HepG2 (cell line): ENCODE results near the gene THEMIS. TPM values are rescaled to one million over a fixed set of nuclear protein-coding genes. Genes with fewer than 3 reads are reported as not detected.

Experiments used
- ATAC-seq: fragments of 200-7000 bp; cut with Tn5 transposase; 3 replicates; pipeline ENCODE4 v1.9.1; 2020; ENCODE audit warnings: mild to moderate bottlenecking, moderate library complexity
- BruUV-seq: library from RNA; stranded (reverse); fragments of 400-500 nt; replicated peaks from 2 replicates; lab custom pipeline; 2021; lab: Mats Ljungman, UMichigan
- CTCF ChIA-PET: fragments of 300-600 bp; formaldehyde crosslinking; extraction: SDS; loops from one replicate; lab custom pipeline; 2021; ENCODE audit warnings: low total read pairs, inconsistent platforms, low intra/inter-chr PET ratio; lab: Yijun Ruan, JAX
- POLR2A ChIA-PET: fragments of 350-600 bp; sonication (Branson Sonifier 250); formaldehyde crosslinking; loops from one replicate; lab custom pipeline; 2020; ENCODE audit warnings: antibody characterized with exemption, inconsistent platforms; lab: Yijun Ruan, JAX
- DNase-seq: peaks from one replicate; pipeline ENCODE4 v3.0.0-alpha.2; 2015; ENCODE audit warnings: low spot score
- FAIRE-seq: peaks from 3 replicates; lab custom pipeline; 2011; peaks lifted over from hg19 to GRCh38; lab: Jason Lieb, UNC
- H2AFZ ChIP-seq: one replicate; pipeline ENCODE4 v1.6.1; 2011; ENCODE audit warnings: low read length, inconsistent platforms
- H3K27ac ChIP-seq: fragments of 300-600 bp; 3 replicates; pipeline ENCODE4 v1.8.0; 2011; ENCODE audit warnings: mixed run types, mild to moderate bottlenecking, mixed read lengths, low read length, inconsistent platforms; ENCODE audit not compliant: insufficient read depth; ENCODE audit errors: extremely low read length
- H3K27me3 ChIP-seq, 2 experiments: fragments of 200-600 bp in 1 of 2; 2 replicates in 1 of 2; 3 replicates in 1 of 2; pipeline versions ENCODE4 v1.6.0 to v1.8.0; 2011; ENCODE audit warnings: low read length in 2 of 2, mild to moderate bottlenecking in 2 of 2, moderate library complexity in 2 of 2, inconsistent platforms in 1 of 2; ENCODE audit not compliant: insufficient read depth in 2 of 2, control insufficient read depth in 1 of 2
- H3K36me3 ChIP-seq, 2 experiments: fragments of 200-600 bp in 1 of 2; replicated peaks in 1 of 2; 2 replicates in 1 of 2; 3 replicates in 1 of 2; pipeline versions ENCODE4 v1.5.1 to v1.8.0; 2011; ENCODE audit warnings: low read length in 2 of 2, inconsistent platforms in 1 of 2; ENCODE audit not compliant: insufficient read depth in 2 of 2, control insufficient read depth in 1 of 2
- H3K4me1 ChIP-seq: 2 replicates; pipeline ENCODE4 v1.5.1; 2012; ENCODE audit warnings: low read length, inconsistent platforms; ENCODE audit not compliant: insufficient read depth
- H3K4me2 ChIP-seq: 2 replicates; pipeline ENCODE4 v1.6.0; 2011; ENCODE audit warnings: low read depth, low read length, inconsistent platforms
- H3K4me3 ChIP-seq, 3 experiments: fragments of 200-600 bp in 1 of 3; sonication (generic), shearing (Covaris generic) in 1 of 3; replicated peaks in 1 of 3; 2 replicates each; pipeline ENCODE4 v1.5.1; 2011 to 2016; ENCODE audit warnings: low read length in 3 of 3, inconsistent platforms in 2 of 3, low read depth in 2 of 3, mild to moderate bottlenecking in 2 of 3, control low read depth in 1 of 3, mixed read lengths in 1 of 3; ENCODE audit not compliant: insufficient read depth in 1 of 3
- H3K79me2 ChIP-seq: one replicate; pipeline ENCODE4 v1.6.1; 2011; ENCODE audit warnings: low read length, inconsistent platforms; ENCODE audit not compliant: insufficient read depth
- H3K9ac ChIP-seq: 2 replicates; pipeline ENCODE4 v1.6.0; 2011; ENCODE audit warnings: mild to moderate bottlenecking, low read depth, low read length, inconsistent platforms; ENCODE audit not compliant: insufficient read depth
- H3K9me3 ChIP-seq: 2 replicates; pipeline ENCODE4 v1.5.1; 2012; ENCODE audit warnings: mild to moderate bottlenecking, low read length
- H4K20me1 ChIP-seq: 2 replicates; pipeline ENCODE4 v1.6.0; 2011; ENCODE audit warnings: inconsistent platforms, mild to moderate bottlenecking, low read length, moderate library complexity; ENCODE audit not compliant: insufficient read depth
- EZH2 ChIP-seq: conservative IDR thresholded peaks from 2 replicates; pipeline ENCODE4 v1.6.1; 2012; ENCODE audit warnings: mild to moderate bottlenecking, low read depth, low read length, moderate library complexity
- MBD4 ChIP-seq: IDR thresholded peaks from 2 replicates; pipeline ENCODE4 v1.6.1; 2012; ENCODE audit warnings: low read length, inconsistent platforms, borderline replicate concordance
- YEATS2 ChIP-seq: sonication (generic); formaldehyde crosslinking; IDR thresholded peaks from 2 replicates; pipeline ENCODE4 v1.4.0; 2020; ENCODE audit warnings: missing genetic modification reagents, borderline replicate concordance
- ZBTB7A ChIP-seq: sonication (generic); formaldehyde crosslinking; IDR thresholded peaks from 2 replicates; pipeline ENCODE4 v1.8.0; 2022; ENCODE audit warnings: mild to moderate bottlenecking, missing genetic modification reagents
- ZNF101 ChIP-seq: sonication (generic); formaldehyde crosslinking; IDR thresholded peaks from 2 replicates; pipeline ENCODE4 v1.4.0; 2020; ENCODE audit warnings: mild to moderate bottlenecking, low read depth, missing genetic modification reagents, borderline replicate concordance
- ZNF224 ChIP-seq: sonication (generic); formaldehyde crosslinking; IDR thresholded peaks from 2 replicates; pipeline ENCODE4 v1.5.0; 2020; ENCODE audit warnings: mild to moderate bottlenecking, missing genetic modification reagents
- ZNF510 ChIP-seq: sonication (generic); formaldehyde crosslinking; IDR thresholded peaks from 2 replicates; pipeline ENCODE4 v1.4.0; 2020; ENCODE audit warnings: low read depth, mild to moderate bottlenecking, missing genetic modification reagents
- WGBS: methylation state at CpG from one replicate; pipeline ENCODE4 v1.1.6; 2017; ENCODE audit warnings: low lambda C conversion rate; 5-methylcytosine and 5-hydroxymethylcytosine counted together
- in situ Hi-C: cut with HindIII; loops from 2 replicates; pipeline ENCODE4 v1.10.0; 2017; ENCODE audit warnings: low pct_unique_long_range_greater_than_20kb; ENCODE audit not compliant: extremely low pct_ligation_motif_present
- intact Hi-C: fragments of 100-400 bp; cut with micrococcal nuclease; formaldehyde crosslinking; loops from one replicate; pipeline ENCODE4 v1.10.0; 2022; ENCODE audit not compliant: unreplicated experiment
- polyA plus RNA-seq, 8 experiments: library from polyadenylated mRNA; depleted of rRNA in 3 of 8; stranded (reverse) in 7 of 8; unstranded in 1 of 8; fragments of >200 nt; fragmentation: Illumina TruSeq in 4 of 8; extraction: Trizol in 4 of 8; gene quantifications; 2 replicates each; pipeline versions ENCODE4 v1.2.1 to v1.2.3, GENCODE V29; 2011 to 2016; ENCODE audit warnings: low read depth in 4 of 8, missing spikeins in 1 of 8, mixed read lengths in 1 of 8; ENCODE audit not compliant: insufficient read depth in 1 of 8
- total RNA-seq, 5 experiments: library from RNA; depleted of rRNA; stranded (reverse); fragments of >200 nt; fragmentation: Illumina TruSeq; extraction: Trizol; gene quantifications; 2 replicates each; pipeline ENCODE4 v1.2.3, GENCODE V29; 2016; ENCODE audit warnings: low read depth in 1 of 5
- TF ChIP-seq, protein P1 (sequence below): sonication (generic); formaldehyde crosslinking; IDR thresholded peaks from 2 replicates; pipeline ENCODE4 v1.5.0; 2020; ENCODE audit warnings: mild to moderate bottlenecking, missing genetic modification reagents
- TF ChIP-seq, protein P2 (sequence below): sonication (generic); formaldehyde crosslinking; conservative IDR thresholded peaks from 2 replicates; pipeline ENCODE4 v1.4.0; 2020; ENCODE audit warnings: missing genetic modification reagents
- TF ChIP-seq, protein P3 (sequence below): sonication (generic); formaldehyde crosslinking; IDR thresholded peaks from 2 replicates; pipeline ENCODE4 v1.8.1; 2023; ENCODE audit warnings: mild to moderate bottlenecking, missing genetic modification reagents
- TF ChIP-seq, protein P4 (sequence below): sonication (generic); formaldehyde crosslinking; IDR thresholded peaks from 2 replicates; pipeline ENCODE4 v1.4.0; 2020; ENCODE audit warnings: mild to moderate bottlenecking, missing genetic modification reagents
- TF ChIP-seq, protein P5 (sequence below): sonication (generic); formaldehyde crosslinking; IDR thresholded peaks from 2 replicates; pipeline ENCODE4 v1.4.0; 2020; ENCODE audit warnings: missing genetic modification reagents, borderline replicate concordance
- TF ChIP-seq, protein P6 (sequence below): sonication (generic); formaldehyde crosslinking; IDR thresholded peaks from 2 replicates; pipeline ENCODE4 v1.8.0; 2022; ENCODE audit warnings: missing genetic modification reagents, low read depth, mild to moderate bottlenecking, borderline replicate concordance

Gene THEMIS
- total and polyA plus RNA-seq, 2 of the 13 experiments (the other 11 are each of a cell fraction or from before 2014, with no cell fraction given) = not detected

DNA sequence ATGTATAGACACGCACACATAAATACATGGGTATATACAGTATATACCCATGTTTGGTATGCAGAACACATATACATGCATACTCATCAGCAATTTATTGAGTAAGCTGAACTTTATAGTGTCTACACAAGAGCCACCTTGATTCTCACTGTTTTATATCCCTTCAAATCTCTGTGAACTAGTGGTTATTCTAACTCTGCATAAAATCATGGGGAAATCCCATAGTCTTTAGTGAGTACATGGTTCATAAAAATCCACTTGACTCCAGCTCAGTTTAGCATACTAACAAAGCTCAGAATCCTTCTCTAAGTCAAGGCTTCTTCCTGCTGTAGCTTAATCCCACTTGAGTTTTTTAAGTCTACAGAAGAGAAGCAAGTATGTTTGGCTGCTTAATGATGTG, 104.1 kb downstream of the THEMIS start:
- no TSS peak for BruUV-seq
- CTCF ChIA-PET = no interaction called here
- in situ Hi-C loops = no loop called here

More for the DNA sequence above, 104.1 kb downstream of the THEMIS start:
- no peaks in the 10 kb centered on the region for H4K20me1 ChIP-seq
- no peak for DNase-seq
- H3K27me3 ChIP-seq = no peaks in the 10 kb centered on the region
- no peak overlapping the region for H3K4me3 ChIP-seq
- POLR2A ChIA-PET = no interaction called here
- H3K4me2 ChIP-seq = no peak overlapping the region
- H3K79me2 ChIP-seq = no peaks in the 10 kb centered on the region
- H2AFZ ChIP-seq = no peak overlapping the region
- intact Hi-C loops = no loop called here
- no peak overlapping the region for H3K9ac ChIP-seq
- no peak for FAIRE-seq
- no peaks in the 10 kb centered on the region for H3K4me1 ChIP-seq
- H3K36me3 ChIP-seq = no peaks in the 10 kb centered on the region
- whole genome bisulfite sequencing = 27% methylated on average over 1 of the region's 1 CpG
- TF ChIP-seq MBD4 = no peak
- TF ChIP-seq EZH2 = no peak
- TF ChIP-seq, protein P1, sequence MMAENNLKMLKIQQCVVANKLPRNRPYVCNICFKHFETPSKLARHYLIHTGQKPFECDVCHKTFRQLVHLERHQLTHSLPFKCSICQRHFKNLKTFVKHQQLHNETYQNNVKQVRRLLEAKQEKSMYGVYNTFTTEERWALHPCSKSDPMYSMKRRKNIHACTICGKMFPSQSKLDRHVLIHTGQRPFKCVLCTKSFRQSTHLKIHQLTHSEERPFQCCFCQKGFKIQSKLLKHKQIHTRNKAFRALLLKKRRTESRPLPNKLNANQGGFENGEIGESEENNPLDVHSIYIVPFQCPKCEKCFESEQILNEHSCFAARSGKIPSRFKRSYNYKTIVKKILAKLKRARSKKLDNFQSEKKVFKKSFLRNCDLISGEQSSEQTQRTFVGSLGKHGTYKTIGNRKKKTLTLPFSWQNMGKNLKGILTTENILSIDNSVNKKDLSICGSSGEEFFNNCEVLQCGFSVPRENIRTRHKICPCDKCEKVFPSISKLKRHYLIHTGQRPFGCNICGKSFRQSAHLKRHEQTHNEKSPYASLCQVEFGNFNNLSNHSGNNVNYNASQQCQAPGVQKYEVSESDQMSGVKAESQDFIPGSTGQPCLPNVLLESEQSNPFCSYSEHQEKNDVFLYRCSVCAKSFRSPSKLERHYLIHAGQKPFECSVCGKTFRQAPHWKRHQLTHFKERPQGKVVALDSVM (CRISPR knock-in tag) = no peak
- TF ChIP-seq YEATS2 (CRISPR knock-in tag) = no peak
- no peak for TF ChIP-seq ZNF510
- TF ChIP-seq, protein P2, sequence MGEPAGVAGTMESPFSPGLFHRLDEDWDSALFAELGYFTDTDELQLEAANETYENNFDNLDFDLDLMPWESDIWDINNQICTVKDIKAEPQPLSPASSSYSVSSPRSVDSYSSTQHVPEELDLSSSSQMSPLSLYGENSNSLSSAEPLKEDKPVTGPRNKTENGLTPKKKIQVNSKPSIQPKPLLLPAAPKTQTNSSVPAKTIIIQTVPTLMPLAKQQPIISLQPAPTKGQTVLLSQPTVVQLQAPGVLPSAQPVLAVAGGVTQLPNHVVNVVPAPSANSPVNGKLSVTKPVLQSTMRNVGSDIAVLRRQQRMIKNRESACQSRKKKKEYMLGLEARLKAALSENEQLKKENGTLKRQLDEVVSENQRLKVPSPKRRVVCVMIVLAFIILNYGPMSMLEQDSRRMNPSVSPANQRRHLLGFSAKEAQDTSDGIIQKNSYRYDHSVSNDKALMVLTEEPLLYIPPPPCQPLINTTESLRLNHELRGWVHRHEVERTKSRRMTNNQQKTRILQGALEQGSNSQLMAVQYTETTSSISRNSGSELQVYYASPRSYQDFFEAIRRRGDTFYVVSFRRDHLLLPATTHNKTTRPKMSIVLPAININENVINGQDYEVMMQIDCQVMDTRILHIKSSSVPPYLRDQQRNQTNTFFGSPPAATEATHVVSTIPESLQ = no peak
- no peak for TF ChIP-seq ZNF224 (CRISPR knock-in tag)
- TF ChIP-seq, protein P3, sequence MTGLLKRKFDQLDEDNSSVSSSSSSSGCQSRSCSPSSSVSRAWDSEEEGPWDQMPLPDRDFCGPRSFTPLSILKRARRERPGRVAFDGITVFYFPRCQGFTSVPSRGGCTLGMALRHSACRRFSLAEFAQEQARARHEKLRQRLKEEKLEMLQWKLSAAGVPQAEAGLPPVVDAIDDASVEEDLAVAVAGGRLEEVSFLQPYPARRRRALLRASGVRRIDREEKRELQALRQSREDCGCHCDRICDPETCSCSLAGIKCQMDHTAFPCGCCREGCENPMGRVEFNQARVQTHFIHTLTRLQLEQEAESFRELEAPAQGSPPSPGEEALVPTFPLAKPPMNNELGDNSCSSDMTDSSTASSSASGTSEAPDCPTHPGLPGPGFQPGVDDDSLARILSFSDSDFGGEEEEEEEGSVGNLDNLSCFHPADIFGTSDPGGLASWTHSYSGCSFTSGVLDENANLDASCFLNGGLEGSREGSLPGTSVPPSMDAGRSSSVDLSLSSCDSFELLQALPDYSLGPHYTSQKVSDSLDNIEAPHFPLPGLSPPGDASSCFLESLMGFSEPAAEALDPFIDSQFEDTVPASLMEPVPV = no peak
- TF ChIP-seq, protein P4, sequence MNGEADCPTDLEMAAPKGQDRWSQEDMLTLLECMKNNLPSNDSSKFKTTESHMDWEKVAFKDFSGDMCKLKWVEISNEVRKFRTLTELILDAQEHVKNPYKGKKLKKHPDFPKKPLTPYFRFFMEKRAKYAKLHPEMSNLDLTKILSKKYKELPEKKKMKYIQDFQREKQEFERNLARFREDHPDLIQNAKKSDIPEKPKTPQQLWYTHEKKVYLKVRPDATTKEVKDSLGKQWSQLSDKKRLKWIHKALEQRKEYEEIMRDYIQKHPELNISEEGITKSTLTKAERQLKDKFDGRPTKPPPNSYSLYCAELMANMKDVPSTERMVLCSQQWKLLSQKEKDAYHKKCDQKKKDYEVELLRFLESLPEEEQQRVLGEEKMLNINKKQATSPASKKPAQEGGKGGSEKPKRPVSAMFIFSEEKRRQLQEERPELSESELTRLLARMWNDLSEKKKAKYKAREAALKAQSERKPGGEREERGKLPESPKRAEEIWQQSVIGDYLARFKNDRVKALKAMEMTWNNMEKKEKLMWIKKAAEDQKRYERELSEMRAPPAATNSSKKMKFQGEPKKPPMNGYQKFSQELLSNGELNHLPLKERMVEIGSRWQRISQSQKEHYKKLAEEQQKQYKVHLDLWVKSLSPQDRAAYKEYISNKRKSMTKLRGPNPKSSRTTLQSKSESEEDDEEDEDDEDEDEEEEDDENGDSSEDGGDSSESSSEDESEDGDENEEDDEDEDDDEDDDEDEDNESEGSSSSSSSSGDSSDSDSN (CRISPR knock-in tag) = no peak
- TF ChIP-seq, protein P5, sequence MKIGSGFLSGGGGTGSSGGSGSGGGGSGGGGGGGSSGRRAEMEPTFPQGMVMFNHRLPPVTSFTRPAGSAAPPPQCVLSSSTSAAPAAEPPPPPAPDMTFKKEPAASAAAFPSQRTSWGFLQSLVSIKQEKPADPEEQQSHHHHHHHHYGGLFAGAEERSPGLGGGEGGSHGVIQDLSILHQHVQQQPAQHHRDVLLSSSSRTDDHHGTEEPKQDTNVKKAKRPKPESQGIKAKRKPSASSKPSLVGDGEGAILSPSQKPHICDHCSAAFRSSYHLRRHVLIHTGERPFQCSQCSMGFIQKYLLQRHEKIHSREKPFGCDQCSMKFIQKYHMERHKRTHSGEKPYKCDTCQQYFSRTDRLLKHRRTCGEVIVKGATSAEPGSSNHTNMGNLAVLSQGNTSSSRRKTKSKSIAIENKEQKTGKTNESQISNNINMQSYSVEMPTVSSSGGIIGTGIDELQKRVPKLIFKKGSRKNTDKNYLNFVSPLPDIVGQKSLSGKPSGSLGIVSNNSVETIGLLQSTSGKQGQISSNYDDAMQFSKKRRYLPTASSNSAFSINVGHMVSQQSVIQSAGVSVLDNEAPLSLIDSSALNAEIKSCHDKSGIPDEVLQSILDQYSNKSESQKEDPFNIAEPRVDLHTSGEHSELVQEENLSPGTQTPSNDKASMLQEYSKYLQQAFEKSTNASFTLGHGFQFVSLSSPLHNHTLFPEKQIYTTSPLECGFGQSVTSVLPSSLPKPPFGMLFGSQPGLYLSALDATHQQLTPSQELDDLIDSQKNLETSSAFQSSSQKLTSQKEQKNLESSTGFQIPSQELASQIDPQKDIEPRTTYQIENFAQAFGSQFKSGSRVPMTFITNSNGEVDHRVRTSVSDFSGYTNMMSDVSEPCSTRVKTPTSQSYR (CRISPR knock-in tag) = no peak
- TF ChIP-seq ZNF101 (CRISPR knock-in tag) = no peak
- TF ChIP-seq, protein P6, sequence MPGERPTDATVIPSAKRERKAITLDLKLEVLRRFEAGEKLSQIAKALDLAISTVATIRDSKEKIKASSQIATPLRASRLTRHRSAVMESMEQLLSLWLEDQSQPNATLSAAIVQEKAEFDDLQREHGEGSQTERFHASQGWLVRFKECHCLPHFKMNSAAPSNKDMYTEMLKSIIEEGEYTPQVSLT (CRISPR knock-in tag) = no peak
- no peak for TF ChIP-seq ZBTB7A
- no peaks in the 10 kb centered on the region for H3K9me3 ChIP-seq
- H3K27ac ChIP-seq = no peak overlapping the region
- no peak for ATAC-seq
